ENCODE results near the gene JCAD.

DNA sequence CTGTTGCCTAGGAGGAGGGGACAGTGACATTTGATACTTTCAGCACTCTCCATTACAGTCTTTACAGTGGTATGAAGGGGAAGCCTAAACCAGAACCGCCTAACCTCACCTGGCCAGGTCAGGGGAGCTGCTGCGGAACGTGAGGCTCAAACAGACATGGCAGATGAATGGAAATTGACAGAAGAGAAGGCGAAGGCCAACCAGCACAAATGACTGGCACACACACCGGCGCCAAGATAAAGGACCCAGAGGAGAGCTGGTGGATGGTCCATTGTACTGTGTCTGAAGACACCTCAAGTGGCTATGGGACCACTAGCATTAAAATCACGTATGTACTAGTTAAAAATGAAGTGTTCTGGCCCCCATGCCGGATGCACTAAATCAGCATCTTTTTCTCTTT is 53.0 kb downstream of the JCAD start:
- TF ChIP-seq NBN (IDR thresholded peaks at IDR 0.05) = no peak
- TF ChIP-seq RAD21 (IDR thresholded peaks at IDR 0.05; ENCODE audit: insufficient read depth, low read depth, low read length) = no peak
- no peak for TF ChIP-seq CHD2 (IDR thresholded peaks at IDR 0.05; ENCODE audit: borderline replicate concordance, low read depth, low read length)
- TF ChIP-seq KLF5 (IDR thresholded peaks at IDR 0.05; ENCODE audit: partially characterized antibody) = no peak
- TF ChIP-seq POLR2A (IDR thresholded peaks at IDR 0.05; ENCODE audit: low read depth, low read length) = no peak
- TF ChIP-seq DPF2 (IDR thresholded peaks at IDR 0.05) = no peak
- no peak for TF ChIP-seq NFYB (IDR thresholded peaks at IDR 0.05; ENCODE audit: insufficient read depth, low read depth, low read length)
- TF ChIP-seq, protein P1, sequence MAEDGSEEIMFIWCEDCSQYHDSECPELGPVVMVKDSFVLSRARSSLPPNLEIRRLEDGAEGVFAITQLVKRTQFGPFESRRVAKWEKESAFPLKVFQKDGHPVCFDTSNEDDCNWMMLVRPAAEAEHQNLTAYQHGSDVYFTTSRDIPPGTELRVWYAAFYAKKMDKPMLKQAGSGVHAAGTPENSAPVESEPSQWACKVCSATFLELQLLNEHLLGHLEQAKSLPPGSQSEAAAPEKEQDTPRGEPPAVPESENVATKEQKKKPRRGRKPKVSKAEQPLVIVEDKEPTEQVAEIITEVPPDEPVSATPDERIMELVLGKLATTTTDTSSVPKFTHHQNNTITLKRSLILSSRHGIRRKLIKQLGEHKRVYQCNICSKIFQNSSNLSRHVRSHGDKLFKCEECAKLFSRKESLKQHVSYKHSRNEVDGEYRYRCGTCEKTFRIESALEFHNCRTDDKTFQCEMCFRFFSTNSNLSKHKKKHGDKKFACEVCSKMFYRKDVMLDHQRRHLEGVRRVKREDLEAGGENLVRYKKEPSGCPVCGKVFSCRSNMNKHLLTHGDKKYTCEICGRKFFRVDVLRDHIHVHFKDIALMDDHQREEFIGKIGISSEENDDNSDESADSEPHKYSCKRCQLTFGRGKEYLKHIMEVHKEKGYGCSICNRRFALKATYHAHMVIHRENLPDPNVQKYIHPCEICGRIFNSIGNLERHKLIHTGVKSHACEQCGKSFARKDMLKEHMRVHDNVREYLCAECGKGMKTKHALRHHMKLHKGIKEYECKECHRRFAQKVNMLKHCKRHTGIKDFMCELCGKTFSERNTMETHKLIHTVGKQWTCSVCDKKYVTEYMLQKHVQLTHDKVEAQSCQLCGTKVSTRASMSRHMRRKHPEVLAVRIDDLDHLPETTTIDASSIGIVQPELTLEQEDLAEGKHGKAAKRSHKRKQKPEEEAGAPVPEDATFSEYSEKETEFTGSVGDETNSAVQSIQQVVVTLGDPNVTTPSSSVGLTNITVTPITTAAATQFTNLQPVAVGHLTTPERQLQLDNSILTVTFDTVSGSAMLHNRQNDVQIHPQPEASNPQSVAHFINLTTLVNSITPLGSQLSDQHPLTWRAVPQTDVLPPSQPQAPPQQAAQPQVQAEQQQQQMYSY (CRISPR knock-in tag; IDR thresholded peaks at IDR 0.05) = no peak
- TF ChIP-seq, protein P2, sequence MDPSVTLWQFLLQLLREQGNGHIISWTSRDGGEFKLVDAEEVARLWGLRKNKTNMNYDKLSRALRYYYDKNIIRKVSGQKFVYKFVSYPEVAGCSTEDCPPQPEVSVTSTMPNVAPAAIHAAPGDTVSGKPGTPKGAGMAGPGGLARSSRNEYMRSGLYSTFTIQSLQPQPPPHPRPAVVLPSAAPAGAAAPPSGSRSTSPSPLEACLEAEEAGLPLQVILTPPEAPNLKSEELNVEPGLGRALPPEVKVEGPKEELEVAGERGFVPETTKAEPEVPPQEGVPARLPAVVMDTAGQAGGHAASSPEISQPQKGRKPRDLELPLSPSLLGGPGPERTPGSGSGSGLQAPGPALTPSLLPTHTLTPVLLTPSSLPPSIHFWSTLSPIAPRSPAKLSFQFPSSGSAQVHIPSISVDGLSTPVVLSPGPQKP (IDR thresholded peaks at IDR 0.05; ENCODE audit: low read depth, low read length) = no peak
- TF ChIP-seq, protein P3, sequence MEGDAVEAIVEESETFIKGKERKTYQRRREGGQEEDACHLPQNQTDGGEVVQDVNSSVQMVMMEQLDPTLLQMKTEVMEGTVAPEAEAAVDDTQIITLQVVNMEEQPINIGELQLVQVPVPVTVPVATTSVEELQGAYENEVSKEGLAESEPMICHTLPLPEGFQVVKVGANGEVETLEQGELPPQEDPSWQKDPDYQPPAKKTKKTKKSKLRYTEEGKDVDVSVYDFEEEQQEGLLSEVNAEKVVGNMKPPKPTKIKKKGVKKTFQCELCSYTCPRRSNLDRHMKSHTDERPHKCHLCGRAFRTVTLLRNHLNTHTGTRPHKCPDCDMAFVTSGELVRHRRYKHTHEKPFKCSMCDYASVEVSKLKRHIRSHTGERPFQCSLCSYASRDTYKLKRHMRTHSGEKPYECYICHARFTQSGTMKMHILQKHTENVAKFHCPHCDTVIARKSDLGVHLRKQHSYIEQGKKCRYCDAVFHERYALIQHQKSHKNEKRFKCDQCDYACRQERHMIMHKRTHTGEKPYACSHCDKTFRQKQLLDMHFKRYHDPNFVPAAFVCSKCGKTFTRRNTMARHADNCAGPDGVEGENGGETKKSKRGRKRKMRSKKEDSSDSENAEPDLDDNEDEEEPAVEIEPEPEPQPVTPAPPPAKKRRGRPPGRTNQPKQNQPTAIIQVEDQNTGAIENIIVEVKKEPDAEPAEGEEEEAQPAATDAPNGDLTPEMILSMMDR (IDR thresholded peaks at IDR 0.05 in 2 of 3, conservative IDR thresholded peaks at IDR 0.05 in 1 of 3; ENCODE audit: control insufficient read depth in 2 of 3, extremely low read depth in 1 of 3, insufficient read depth in 1 of 3, low read depth in 3 of 3, low read length in 3 of 3) = no peak
- TF ChIP-seq SP1 (IDR thresholded peaks at IDR 0.05; ENCODE audit: low read depth, low read length) = no peak
- TF ChIP-seq, protein P4, sequence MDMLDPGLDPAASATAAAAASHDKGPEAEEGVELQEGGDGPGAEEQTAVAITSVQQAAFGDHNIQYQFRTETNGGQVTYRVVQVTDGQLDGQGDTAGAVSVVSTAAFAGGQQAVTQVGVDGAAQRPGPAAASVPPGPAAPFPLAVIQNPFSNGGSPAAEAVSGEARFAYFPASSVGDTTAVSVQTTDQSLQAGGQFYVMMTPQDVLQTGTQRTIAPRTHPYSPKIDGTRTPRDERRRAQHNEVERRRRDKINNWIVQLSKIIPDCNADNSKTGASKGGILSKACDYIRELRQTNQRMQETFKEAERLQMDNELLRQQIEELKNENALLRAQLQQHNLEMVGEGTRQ (IDR thresholded peaks at IDR 0.05; ENCODE audit: borderline replicate concordance, low read depth, low read length) = no peak

Data from GM12878 (cell line).